Lung (tissue), 12 donors: ENCODE measurements around the gene CHRNE. TPM values are rescaled to one million over a fixed set of nuclear protein-coding genes. Genes with fewer than 3 reads are reported as not detected.
"Not testable (repeated sequence)": the region's sequence is repeated elsewhere in the genome, so short reads cannot be mapped to it uniquely, and the experiment has no call there.

Experiments
- ATAC-seq: fragments of 200-7000 bp; cut with Tn5 transposase; one replicate; pipeline ENCODE4 v1.9.1; 2020; ENCODE audit warnings: moderate number of reproducible peaks; ENCODE audit not compliant: insufficient read depth, low FRiP score
- DNase-seq, 3 donors: peaks; one replicate each; pipeline ENCODE4 v3.0.0-alpha.2; 2013 to 2017
- H3K27ac ChIP-seq, 2 donors: one replicate each; pipeline ENCODE4 v1.5.1; 2013; ENCODE audit warnings: mild to moderate bottlenecking in 2 of 2, moderate library complexity in 2 of 2, control low read depth in 1 of 2, inconsistent platforms in 1 of 2, low read depth in 1 of 2, low read length in 1 of 2
- H3K27me3 ChIP-seq, 3 donors: one replicate each; pipeline ENCODE4 v1.5.1; 2013; ENCODE audit warnings: low read length in 2 of 3; ENCODE audit not compliant: control insufficient read depth in 3 of 3, insufficient read depth in 3 of 3
- H3K36me3 ChIP-seq, 4 donors: one replicate each; pipeline ENCODE4 v1.5.1; 2013; ENCODE audit warnings: low read length in 4 of 4, mild to moderate bottlenecking in 1 of 4, moderate library complexity in 1 of 4; ENCODE audit not compliant: control insufficient read depth in 4 of 4, insufficient read depth in 4 of 4
- H3K4me1 ChIP-seq, 5 donors: one replicate each; pipeline ENCODE4 v1.5.1; 2013; ENCODE audit warnings: low read length in 5 of 5, mild to moderate bottlenecking in 2 of 5, moderate library complexity in 1 of 5; ENCODE audit not compliant: control insufficient read depth in 5 of 5, insufficient read depth in 5 of 5
- H3K4me3 ChIP-seq: one replicate; pipeline ENCODE4 v1.5.1; 2013; ENCODE audit warnings: mild to moderate bottlenecking, control low read depth, moderate library complexity
- H3K9ac ChIP-seq, 2 donors: one replicate each; pipeline ENCODE4 v1.5.1; 2013; ENCODE audit warnings: low read length in 2 of 2, control low read depth in 1 of 2; ENCODE audit not compliant: insufficient read depth in 1 of 2
- H3K9me3 ChIP-seq, 4 donors: one replicate each; pipeline ENCODE4 v1.5.1; 2013; ENCODE audit warnings: low read length in 3 of 4, mild to moderate bottlenecking in 1 of 4, moderate library complexity in 1 of 4; ENCODE audit not compliant: control insufficient read depth in 4 of 4, insufficient read depth in 3 of 4
- CTCF ChIP-seq: IDR thresholded peaks from 2 replicates; pipeline ENCODE4 v1.5.1; 2012; ENCODE audit warnings: mild to moderate bottlenecking; ENCODE audit errors: control extremely low read depth, extremely low read depth
- WGBS, 2 donors: extraction: QIAGEN DNeasy Blood & Tissue Kit; methylation state at CpG; one replicate each; pipeline ENCODE4 v1.1.7; 2013; 5-methylcytosine and 5-hydroxymethylcytosine counted together
- polyA plus RNA-seq, 2 donors: library from polyadenylated mRNA; stranded (reverse); fragments of 200-250 nt; gene quantifications; one replicate each; pipeline ENCODE4 v1.2.1, GENCODE V29; 2013
- total RNA-seq, 2 donors: library from RNA; depleted of rRNA in 1 of 2; stranded (reverse); fragments of >200 nt in 1 of 2; gene quantifications; one replicate each; pipeline ENCODE4 v1.2.1, GENCODE V29; 2014 to 2021
- donor health status: control.
- donor health status: control.
- donor health status: Bipolar disorder and iron deficiency.
- donor health status: healthy.
- donor health status: DM: yes; HTN: yes; CAD: no.

CHRNE gene
- total and polyA plus RNA-seq, 4 donors, result 0.61 to 2.3 (median 1.00) TPM

GRCh38 chr17:4877089-4877488, 25.8 kb downstream of the CHRNE start:
- Histone ChIP-seq H3K4me1 (peaks cover 0 to 4% (median 0%) of the 10 kb centered on the region in 5 donors), H3K36me3 (peaks cover 0 to 18% (median 8%) of the 10 kb centered on the region in 4 donors), H3K9ac (no peak overlapping the region), H3K9me3 (no peaks in the 10 kb centered on the region), H3K4me3 (no peak overlapping the region), H3K27me3 (no peaks in the 10 kb centered on the region), H3K27ac (no peak overlapping the region)
- DNase-seq, result no peak
- ATAC-seq, result no peak
- no peak for TF ChIP-seq CTCF
- 82 to 94% methylated on average over 5 of the region's 5 CpGs for WGBS, 2 donors

GRCh38 chr17:4872786-4873185, 30.1 kb downstream of the CHRNE start:
- WGBS, 2 donors, result 41 to 50% methylated on average over 8 of the region's 8 CpGs
- H3K9me3 ChIP-seq, result no peaks in the 10 kb centered on the region
- H3K27ac ChIP-seq, result no peak overlapping the region
- DNase-seq (no peak), ATAC-seq (no peak)
- H3K27me3 ChIP-seq, result no peaks in the 10 kb centered on the region
- no peak overlapping the region for H3K4me3 ChIP-seq
- TF ChIP-seq CTCF, result no peak
- H3K9ac ChIP-seq, result no peak overlapping the region
- H3K4me1 ChIP-seq, result peaks cover 0 to 4% (median 0%) of the 10 kb centered on the region in 5 donors
- no peaks in the 10 kb centered on the region for H3K36me3 ChIP-seq

GRCh38 chr17:4870855-4871254, 32.0 kb downstream of the CHRNE start:
- WGBS, 2 donors, result 48 to 72% methylated on average over 2 of the region's 2 CpGs
- no peak for TF ChIP-seq CTCF
- H3K36me3 ChIP-seq, result no peaks in the 10 kb centered on the region

GRCh38 chr17:4869058-4869998, 33.6 kb downstream of the CHRNE start:
- 91 to 94% methylated on average over 22 of the region's 22 CpGs for WGBS, 2 donors
- not testable (repeated sequence) for H3K27me3 ChIP-seq, H3K9me3 ChIP-seq, H3K9ac ChIP-seq, H3K4me1 ChIP-seq, DNase-seq, H3K36me3 ChIP-seq, H3K4me3 ChIP-seq, H3K27ac ChIP-seq, ATAC-seq

More at GRCh38 chr17:4870855-4871254, 32.0 kb downstream of the CHRNE start:
- Histone ChIP-seq H3K9me3 (no peaks in the 10 kb centered on the region), H3K9ac (no peak overlapping the region), H3K27ac (no peak overlapping the region), H3K4me3 (no peak overlapping the region), H3K27me3 (no peaks in the 10 kb centered on the region), H3K4me1 (peaks cover 0 to 4% (median 0%) of the 10 kb centered on the region in 5 donors)
- no peak for DNase-seq
- ATAC-seq, result no peak

- not testable (repeated sequence) for H3K36me3 ChIP-seq, H3K9ac ChIP-seq, ATAC-seq, H3K9me3 ChIP-seq, H3K4me1 ChIP-seq, H3K27ac ChIP-seq, H3K4me3 ChIP-seq, H3K27me3 ChIP-seq, DNase-seq
- WGBS, 2 donors, result 91 to 96% methylated on average over 5 of the region's 5 CpGs
Observed at GRCh38 chr17:4867535-4867934, 35.4 kb downstream of the CHRNE start.
